A172 (cell line): ENCODE data around the gene SPTLC1. TPM values are rescaled to one million over a fixed set of nuclear protein-coding genes. Genes with fewer than 3 reads are reported as not detected.

Experiments used
- total RNA-seq: library from RNA; depleted of rRNA; stranded (reverse); fragments of >200 nt; shearing (Covaris generic); gene quantifications from 2 replicates; pipeline ENCODE4 v1.2.3, GENCODE V29; 2014; rRNA removed

Gene SPTLC1
- total RNA-seq, 1 experiment from 2014 or later, result 175 TPM

Other genes starting within 250 kb of the SPTLC1 start
- gene ROR2, start 165.2 kb downstream of the SPTLC1 start, total RNA-seq, result 0.36 TPM in 1 of 2 replicates, not detected in the other
- gene IARS1, start 178.3 kb upstream of the SPTLC1 start, total RNA-seq, result 204 and 212 TPM in 2 replicates
- gene NOL8, start 209.9 kb upstream of the SPTLC1 start, total RNA-seq, result 28.6 and 29.5 TPM in 2 replicates
- 11.6 and 19.0 TPM in 2 replicates for gene CENPP, start 210.5 kb upstream of the SPTLC1 start, total RNA-seq